HS-27A (cell line): ENCODE data around the gene GOLGA8A.
"Not testable (repeated sequence)": the region's sequence is repeated elsewhere in the genome, so short reads cannot be mapped to it uniquely, and the experiment has no call there.

Source experiments
- DNase-seq: peaks from one replicate; pipeline ENCODE4 v3.0.0-alpha.2; 2012; ENCODE audit warnings: low read depth, missing footprints

The GOLGA8A gene

GRCh38 chr15:34408973-34409372 is 28.6 kb downstream of the GOLGA8A start:
- DNase-seq = not testable (repeated sequence)

- DNase-seq = not testable (repeated sequence)
Measured at GRCh38 chr15:34403899-34404298, 33.7 kb downstream of the GOLGA8A start.

- DNase-seq = not testable (repeated sequence)
Measured at GRCh38 chr15:34403160-34403598, 34.4 kb downstream of the GOLGA8A start.

- not testable (repeated sequence) for DNase-seq
Measured at GRCh38 chr15:34397637-34398259, 39.9 kb downstream of the GOLGA8A start.

- DNase-seq = not testable (repeated sequence)
Measured at GRCh38 chr15:34392981-34393380, 44.6 kb downstream of the GOLGA8A start.

GRCh38 chr15:34389594-34390086 is 48.0 kb downstream of the GOLGA8A start:
- DNase-seq = not testable (repeated sequence)
